ENCODE data around the gene FBN3.
"Not testable (repeated sequence)": the region's sequence is repeated elsewhere in the genome, so short reads cannot be mapped to it uniquely, and the experiment has no call there.

FBN3 gene

GRCh38 chr19:8161135-8161646 lies 11.8 kb upstream of the FBN3 start:
- H3K4me3 ChIP-seq (ENCODE audit: low read length), result no peak overlapping the region
- H3K27me3 ChIP-seq (ENCODE audit: control insufficient read depth, insufficient read depth, low read length), result no peaks in the 10 kb centered on the region
- no peaks in the 10 kb centered on the region for H3K36me3 ChIP-seq (ENCODE audit: control insufficient read depth, insufficient read depth, low read length)
- H3K4me1 ChIP-seq (ENCODE audit: control insufficient read depth, insufficient read depth, low read length), result no peaks in the 10 kb centered on the region
- H3K9me3 ChIP-seq (ENCODE audit: control insufficient read depth, low read length), result no peaks in the 10 kb centered on the region
- no peak overlapping the region for H3K9ac ChIP-seq (ENCODE audit: low read length)

GRCh38 chr19:8159322-8159721 lies 9.9 kb upstream of the FBN3 start:
- not testable (repeated sequence) for H3K36me3 ChIP-seq (ENCODE audit: control insufficient read depth, insufficient read depth, low read length); H3K9ac ChIP-seq (ENCODE audit: low read length); H3K27me3 ChIP-seq (ENCODE audit: control insufficient read depth, insufficient read depth, low read length); H3K9me3 ChIP-seq (ENCODE audit: control insufficient read depth, low read length); H3K4me3 ChIP-seq (ENCODE audit: low read length); H3K4me1 ChIP-seq (ENCODE audit: control insufficient read depth, insufficient read depth, low read length)

GRCh38 chr19:8158411-8159074 lies 9.2 kb upstream of the FBN3 start:
- Histone ChIP-seq H3K4me3 (ENCODE audit: low read length) (no peak overlapping the region), H3K36me3 (ENCODE audit: control insufficient read depth, insufficient read depth, low read length) (no peaks in the 10 kb centered on the region), H3K27me3 (ENCODE audit: control insufficient read depth, insufficient read depth, low read length) (no peaks in the 10 kb centered on the region), H3K9ac (ENCODE audit: low read length) (no peak overlapping the region), H3K4me1 (ENCODE audit: control insufficient read depth, insufficient read depth, low read length) (peaks cover 8% of the 10 kb centered on the region), H3K9me3 (ENCODE audit: control insufficient read depth, low read length) (no peaks in the 10 kb centered on the region)

- Histone ChIP-seq H3K9me3 (ENCODE audit: control insufficient read depth, low read length) (no peaks in the 10 kb centered on the region), H3K9ac (ENCODE audit: low read length) (no peak overlapping the region)
These were observed 5.9 kb upstream of the FBN3 start for GRCh38 chr19:8155318-8155717.

GRCh38 chr19:8154014-8154413 lies 4.6 kb upstream of the FBN3 start:
- not testable (repeated sequence) for H3K9me3 ChIP-seq (ENCODE audit: control insufficient read depth, low read length); H3K4me1 ChIP-seq (ENCODE audit: control insufficient read depth, insufficient read depth, low read length); H3K36me3 ChIP-seq (ENCODE audit: control insufficient read depth, insufficient read depth, low read length); H3K4me3 ChIP-seq (ENCODE audit: low read length); H3K9ac ChIP-seq (ENCODE audit: low read length)
- peaks cover 17% of the 10 kb centered on the region for H3K27me3 ChIP-seq (ENCODE audit: control insufficient read depth, insufficient read depth, low read length)

More at GRCh38 chr19:8155318-8155717, 5.9 kb upstream of the FBN3 start:
- H3K27me3 ChIP-seq (ENCODE audit: control insufficient read depth, insufficient read depth, low read length), result peaks cover 7% of the 10 kb centered on the region
- H3K36me3 ChIP-seq (ENCODE audit: control insufficient read depth, insufficient read depth, low read length), result no peaks in the 10 kb centered on the region
- H3K4me3 ChIP-seq (ENCODE audit: low read length), result no peak overlapping the region
- peaks cover 8% of the 10 kb centered on the region for H3K4me1 ChIP-seq (ENCODE audit: control insufficient read depth, insufficient read depth, low read length)

- Histone ChIP-seq H3K4me1 (ENCODE audit: control insufficient read depth, insufficient read depth, low read length) (peaks cover 14% of the 10 kb centered on the region), H3K27me3 (ENCODE audit: control insufficient read depth, insufficient read depth, low read length) (peaks cover 37% of the 10 kb centered on the region), H3K36me3 (ENCODE audit: control insufficient read depth, insufficient read depth, low read length) (no peaks in the 10 kb centered on the region), H3K9ac (ENCODE audit: low read length) (no peak overlapping the region), H3K9me3 (ENCODE audit: control insufficient read depth, low read length) (no peaks in the 10 kb centered on the region), H3K4me3 (ENCODE audit: low read length) (no peak overlapping the region)
These were observed 2.3 kb upstream of the FBN3 start for GRCh38 chr19:8151767-8152035.

- peaks cover 41% of the 10 kb centered on the region for H3K27me3 ChIP-seq (ENCODE audit: control insufficient read depth, insufficient read depth, low read length)
These were observed 1.8 kb upstream of the FBN3 start for GRCh38 chr19:8150998-8151766.

GRCh38 chr19:8150178-8150865 lies 930 bp upstream of the FBN3 start:
- H3K4me3 ChIP-seq (ENCODE audit: low read length), result no peak overlapping the region
- H3K9ac ChIP-seq (ENCODE audit: low read length), result no peak overlapping the region
- peaks cover 14% of the 10 kb centered on the region for H3K4me1 ChIP-seq (ENCODE audit: control insufficient read depth, insufficient read depth, low read length)
- H3K36me3 ChIP-seq (ENCODE audit: control insufficient read depth, insufficient read depth, low read length), result no peaks in the 10 kb centered on the region
- H3K9me3 ChIP-seq (ENCODE audit: control insufficient read depth, low read length), result no peaks in the 10 kb centered on the region
- H3K27me3 ChIP-seq (ENCODE audit: control insufficient read depth, insufficient read depth, low read length), result peaks cover 42% of the 10 kb centered on the region

More at GRCh38 chr19:8150998-8151766, 1.8 kb upstream of the FBN3 start:
- no peaks in the 10 kb centered on the region for H3K36me3 ChIP-seq (ENCODE audit: control insufficient read depth, insufficient read depth, low read length)
- no peaks in the 10 kb centered on the region for H3K9me3 ChIP-seq (ENCODE audit: control insufficient read depth, low read length)
- H3K9ac ChIP-seq (ENCODE audit: low read length), result no peak overlapping the region
- H3K4me3 ChIP-seq (ENCODE audit: low read length), result no peak overlapping the region
- H3K4me1 ChIP-seq (ENCODE audit: control insufficient read depth, insufficient read depth, low read length), result peaks cover 14% of the 10 kb centered on the region

GRCh38 chr19:8148410-8149260 lies 757 bp downstream of the FBN3 start:
- Histone ChIP-seq H3K4me3 (ENCODE audit: low read length) (no peak overlapping the region), H3K4me1 (ENCODE audit: control insufficient read depth, insufficient read depth, low read length) (peaks cover 6% of the 10 kb centered on the region), H3K36me3 (ENCODE audit: control insufficient read depth, insufficient read depth, low read length) (no peaks in the 10 kb centered on the region), H3K9ac (ENCODE audit: low read length) (no peak overlapping the region), H3K9me3 (ENCODE audit: control insufficient read depth, low read length) (no peaks in the 10 kb centered on the region), H3K27me3 (ENCODE audit: control insufficient read depth, insufficient read depth, low read length) (peaks cover 49% of the 10 kb centered on the region)

GRCh38 chr19:8148088-8148409 lies 1.3 kb downstream of the FBN3 start:
- Histone ChIP-seq H3K27me3 (ENCODE audit: control insufficient read depth, insufficient read depth, low read length) (peaks cover 49% of the 10 kb centered on the region), H3K36me3 (ENCODE audit: control insufficient read depth, insufficient read depth, low read length) (no peaks in the 10 kb centered on the region), H3K9ac (ENCODE audit: low read length) (no peak overlapping the region), H3K9me3 (ENCODE audit: control insufficient read depth, low read length) (no peaks in the 10 kb centered on the region), H3K4me3 (ENCODE audit: low read length) (no peak overlapping the region), H3K4me1 (ENCODE audit: control insufficient read depth, insufficient read depth, low read length) (peaks cover 6% of the 10 kb centered on the region)

GRCh38 chr19:8147582-8147978 lies 1.8 kb downstream of the FBN3 start:
- no peak overlapping the region for H3K9ac ChIP-seq (ENCODE audit: low read length)
- H3K36me3 ChIP-seq (ENCODE audit: control insufficient read depth, insufficient read depth, low read length), result no peaks in the 10 kb centered on the region
- H3K4me3 ChIP-seq (ENCODE audit: low read length), result no peak overlapping the region
- peaks cover 49% of the 10 kb centered on the region for H3K27me3 ChIP-seq (ENCODE audit: control insufficient read depth, insufficient read depth, low read length)
- peaks cover 6% of the 10 kb centered on the region for H3K4me1 ChIP-seq (ENCODE audit: control insufficient read depth, insufficient read depth, low read length)
- H3K9me3 ChIP-seq (ENCODE audit: control insufficient read depth, low read length), result no peaks in the 10 kb centered on the region

All from mucosa of stomach (tissue), 1 donor.